CD8-positive, alpha-beta memory T cell (primary cell): ENCODE data around the gene CYP26B1. TPM values are rescaled to one million over a fixed set of nuclear protein-coding genes. Genes with fewer than 3 reads are reported as not detected.
A peak's percentile ranks its signal among the peaks of the same experiment; 100 is the strongest.

Experiments
- CTCF ChIA-PET: fragments of 350-600 bp; sonication (Branson Sonifier 250); formaldehyde crosslinking; loops from one replicate; lab custom pipeline; 2021; ENCODE audit warnings: antibody characterized with exemption; lab: Charles Lee
- POLR2A ChIA-PET: fragments of 350-600 bp; sonication (Branson Sonifier 250); formaldehyde crosslinking; loops from one replicate; lab custom pipeline; 2021; ENCODE audit warnings: antibody characterized with exemption; lab: Charles Lee
- DNase-seq, 5 donors: peaks; one replicate each; pipeline versions ENCODE4 v3.0.0 to v3.0.0-alpha.2; 2020 to 2022; ENCODE audit warnings: mixed read lengths in 1 of 5
- H3K27ac ChIP-seq: one replicate; pipeline ENCODE4 v1.7.0; 2013; ENCODE audit warnings: low read depth, mild to moderate bottlenecking, low read length, moderate library complexity
- H3K27me3 ChIP-seq: 2 replicates; pipeline ENCODE4 v1.7.0; 2013; ENCODE audit warnings: low read length, mild to moderate bottlenecking; ENCODE audit not compliant: insufficient read depth, poor library complexity, severe bottlenecking
- H3K36me3 ChIP-seq: 2 replicates; pipeline ENCODE4 v1.7.0; 2013; ENCODE audit warnings: mild to moderate bottlenecking, low read length, moderate library complexity; ENCODE audit not compliant: insufficient read depth
- H3K4me1 ChIP-seq: 2 replicates; pipeline ENCODE4 v1.7.0; 2013; ENCODE audit warnings: mild to moderate bottlenecking, low read length, moderate library complexity; ENCODE audit not compliant: insufficient read depth
- H3K4me3 ChIP-seq: 2 replicates; pipeline ENCODE4 v1.7.0; 2013; ENCODE audit warnings: mild to moderate bottlenecking, low read length
- H3K9me3 ChIP-seq: 2 replicates; pipeline ENCODE4 v1.7.0; 2013; ENCODE audit warnings: mild to moderate bottlenecking, low read length
- H3K27ac Mint-ChIP-seq, 8 donors: one replicate each; pipeline ENCODE4 v1.8.0; 2020 to 2021; ENCODE audit warnings: mixed read lengths in 8 of 8, mild to moderate bottlenecking in 6 of 8, inconsistent platforms in 3 of 8, moderate library complexity in 3 of 8
- H3K27me3 Mint-ChIP-seq, 2 donors: one replicate each; pipeline ENCODE4 v1.8.0; 2020 to 2021; ENCODE audit warnings: mixed read lengths in 2 of 2, mild to moderate bottlenecking in 1 of 2, moderate library complexity in 1 of 2
- H3K36me3 Mint-ChIP-seq, 3 donors: one replicate each; pipeline ENCODE4 v1.8.0; 2020 to 2021; ENCODE audit warnings: mixed read lengths in 3 of 3, inconsistent platforms in 1 of 3, mild to moderate bottlenecking in 1 of 3
- H3K4me1 Mint-ChIP-seq, 3 donors: one replicate each; pipeline ENCODE4 v1.8.0; 2020 to 2021; ENCODE audit warnings: mixed read lengths in 3 of 3, inconsistent platforms in 1 of 3, mild to moderate bottlenecking in 1 of 3
- H3K4me3 Mint-ChIP-seq, 7 donors: one replicate each; pipeline ENCODE4 v1.8.0; 2020 to 2021; ENCODE audit warnings: mixed read lengths in 7 of 7, mild to moderate bottlenecking in 6 of 7, moderate library complexity in 4 of 7, inconsistent platforms in 2 of 7
- H3K9me3 Mint-ChIP-seq, 5 donors: one replicate each; pipeline ENCODE4 v1.8.0; 2020 to 2022; ENCODE audit warnings: mixed read lengths in 5 of 5, mild to moderate bottlenecking in 3 of 5, moderate library complexity in 2 of 5, inconsistent platforms in 1 of 5
- polyA plus RNA-seq: library from polyadenylated mRNA; unstranded; fragments of 300-500 nt; fragmentation: Illumina TruSeq; gene quantifications from one replicate; pipeline ENCODE4 v1.2.3, GENCODE V29; 2021
- total RNA-seq, 2 experiments: library from RNA; stranded (reverse); gene quantifications; one replicate each; pipeline ENCODE4 v1.2.3, GENCODE V29; 2021

CYP26B1 gene
- total and polyA plus RNA-seq, 3 experiments from 2014 or later, result not detected

GRCh38 chr2:72162574-72162973 lies 14.9 kb upstream of the CYP26B1 start:
- H3K4me3 ChIP-seq, result no peak overlapping the region
- H3K27me3 ChIP-seq, result no peaks in the 10 kb centered on the region
- H3K4me1 Mint-ChIP-seq, result no peaks in the 10 kb centered on the region
- H3K27me3 Mint-ChIP-seq, result peaks cover 16 to 34% of the 10 kb centered on the region in 2 donors
- DNase-seq, result no peak
- no peaks in the 10 kb centered on the region for H3K4me1 ChIP-seq
- H3K9me3 ChIP-seq, result no peaks in the 10 kb centered on the region
- ChIA-PET CTCF (interaction anchor here (0.8 to 1.1 kb wide), 2 partner anchors 10 to 17 kb away, joined by 3 read pairs; no protein-coding TSS in a partner anchor), POLR2A (no interaction called here)
- no peak overlapping the region for H3K27ac Mint-ChIP-seq
- no peak overlapping the region for H3K27ac ChIP-seq
- peaks cover 0 to 2% (median 0%) of the 10 kb centered on the region in 5 donors for H3K9me3 Mint-ChIP-seq
- no peak overlapping the region for H3K4me3 Mint-ChIP-seq
- no peaks in the 10 kb centered on the region for H3K36me3 Mint-ChIP-seq
- H3K36me3 ChIP-seq, result no peaks in the 10 kb centered on the region

- Mint-ChIP-seq H3K27ac (peak overlapping the region in 1 of 8 donors; percentile 35), H3K4me3 (no peak overlapping the region), H3K27me3 (peaks cover 14 to 54% of the 10 kb centered on the region in 2 donors), H3K4me1 (no peaks in the 10 kb centered on the region), H3K9me3 (no peaks in the 10 kb centered on the region), H3K36me3 (no peaks in the 10 kb centered on the region)
- Histone ChIP-seq H3K4me3 (no peak overlapping the region), H3K4me1 (no peaks in the 10 kb centered on the region), H3K27ac (no peak overlapping the region), H3K9me3 (no peaks in the 10 kb centered on the region), H3K36me3 (no peaks in the 10 kb centered on the region), H3K27me3 (no peaks in the 10 kb centered on the region)
- ChIA-PET CTCF (interaction anchor here (0.9 kb wide), 1 partner anchor 9 kb away, joined by 3 read pairs; no protein-coding TSS in a partner anchor), POLR2A (no interaction called here)
- no peak for DNase-seq
Observed at GRCh38 chr2:72159211-72159993, 11.7 kb upstream of the CYP26B1 start.

- H3K4me1 Mint-ChIP-seq, result no peaks in the 10 kb centered on the region
- H3K27me3 Mint-ChIP-seq, result peaks cover 15 to 61% of the 10 kb centered on the region in 2 donors
- no peak for DNase-seq
- H3K36me3 Mint-ChIP-seq, result no peaks in the 10 kb centered on the region
- Histone ChIP-seq H3K4me3 (no peak overlapping the region), H3K27ac (no peak overlapping the region), H3K36me3 (no peaks in the 10 kb centered on the region), H3K9me3 (no peaks in the 10 kb centered on the region), H3K27me3 (no peaks in the 10 kb centered on the region), H3K4me1 (no peaks in the 10 kb centered on the region)
- POLR2A ChIA-PET, result no interaction called here
- peak overlapping the region in 1 of 8 donors; percentile 49 for H3K27ac Mint-ChIP-seq
- H3K9me3 Mint-ChIP-seq, result no peaks in the 10 kb centered on the region
- CTCF ChIA-PET, result interaction anchor here (1.5 kb wide), 1 partner anchor 9 kb away, joined by 5 read pairs; no protein-coding TSS in a partner anchor
- H3K4me3 Mint-ChIP-seq, result no peak overlapping the region
Observed at GRCh38 chr2:72157871-72158771, 10.5 kb upstream of the CYP26B1 start.

GRCh38 chr2:72156872-72157271 lies 9.2 kb upstream of the CYP26B1 start:
- Mint-ChIP-seq H3K9me3 (no peaks in the 10 kb centered on the region), H3K4me3 (no peak overlapping the region), H3K27ac (no peak overlapping the region), H3K27me3 (peaks cover 15 to 67% of the 10 kb centered on the region in 2 donors), H3K4me1 (no peaks in the 10 kb centered on the region), H3K36me3 (no peaks in the 10 kb centered on the region)
- H3K4me3 ChIP-seq, result no peak overlapping the region
- POLR2A ChIA-PET, result no interaction called here
- no peak overlapping the region for H3K27ac ChIP-seq
- no peaks in the 10 kb centered on the region for H3K27me3 ChIP-seq
- no peaks in the 10 kb centered on the region for H3K9me3 ChIP-seq
- no peaks in the 10 kb centered on the region for H3K4me1 ChIP-seq
- DNase-seq, result no peak
- no peaks in the 10 kb centered on the region for H3K36me3 ChIP-seq
- CTCF ChIA-PET, result no interaction called here

DNA sequence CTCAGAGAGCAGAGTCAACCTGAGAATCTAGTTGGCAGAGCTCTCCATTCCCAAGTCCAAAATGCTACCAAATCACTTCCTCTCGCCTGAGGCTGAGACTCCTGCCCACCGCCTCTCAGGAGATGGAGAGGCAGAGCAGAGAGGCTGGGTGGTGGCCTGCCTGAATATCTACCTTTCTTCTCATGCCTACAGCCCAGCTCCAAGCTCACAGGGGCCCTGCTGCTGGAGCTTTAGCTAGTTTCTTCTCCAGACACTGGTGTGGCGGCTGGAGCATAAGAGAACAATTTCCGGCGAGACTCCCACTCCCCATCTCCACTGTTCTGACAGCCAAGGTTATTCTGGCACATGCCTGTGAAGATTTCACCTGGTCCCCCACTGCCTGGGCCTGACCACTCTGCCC lies 8.1 kb upstream of the CYP26B1 start:
- Histone ChIP-seq H3K9me3 (no peaks in the 10 kb centered on the region), H3K36me3 (no peaks in the 10 kb centered on the region), H3K27ac (no peak overlapping the region), H3K4me1 (no peaks in the 10 kb centered on the region), H3K27me3 (peaks cover 3% of the 10 kb centered on the region), H3K4me3 (no peak overlapping the region)
- H3K4me3 Mint-ChIP-seq, result no peak overlapping the region
- peaks cover 14 to 66% of the 10 kb centered on the region in 2 donors for H3K27me3 Mint-ChIP-seq
- H3K36me3 Mint-ChIP-seq, result no peaks in the 10 kb centered on the region
- H3K27ac Mint-ChIP-seq, result no peak overlapping the region
- no peaks in the 10 kb centered on the region for H3K9me3 Mint-ChIP-seq
- POLR2A ChIA-PET, result no interaction called here
- CTCF ChIA-PET, result no interaction called here
- no peaks in the 10 kb centered on the region for H3K4me1 Mint-ChIP-seq
- DNase-seq, result no peak

DNA sequence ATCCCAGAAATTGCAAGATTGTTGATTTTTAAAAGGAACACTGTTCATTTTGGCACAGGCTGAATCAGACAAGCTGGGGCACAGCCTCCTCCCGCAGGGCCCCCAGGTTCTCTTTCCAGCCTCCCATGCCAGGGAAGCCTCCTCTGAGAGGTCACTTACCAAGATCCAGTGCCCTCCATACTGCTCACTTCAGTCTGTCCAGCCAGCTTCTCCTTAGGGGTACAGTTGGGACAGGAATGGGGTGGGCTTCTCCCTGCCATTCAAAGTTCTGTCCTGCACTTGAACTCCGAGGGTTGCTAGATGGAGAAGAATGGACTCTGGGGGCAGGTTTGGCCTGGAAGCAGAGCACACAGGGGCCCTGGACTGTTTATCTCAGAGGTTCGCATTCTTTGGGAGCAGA lies 7.5 kb upstream of the CYP26B1 start:
- H3K36me3 Mint-ChIP-seq, result no peaks in the 10 kb centered on the region
- H3K27me3 ChIP-seq, result peaks cover 9% of the 10 kb centered on the region
- H3K9me3 Mint-ChIP-seq, result no peaks in the 10 kb centered on the region
- peaks cover 2 to 5% (median 4%) of the 10 kb centered on the region in 3 donors for H3K4me1 Mint-ChIP-seq
- no peak overlapping the region for H3K27ac ChIP-seq
- H3K4me1 ChIP-seq, result no peaks in the 10 kb centered on the region
- ChIA-PET POLR2A (no interaction called here), CTCF (no interaction called here)
- H3K4me3 ChIP-seq, result no peak overlapping the region
- no peak overlapping the region for H3K4me3 Mint-ChIP-seq
- H3K27ac Mint-ChIP-seq, result no peak overlapping the region
- peaks cover 19 to 67% of the 10 kb centered on the region in 2 donors for H3K27me3 Mint-ChIP-seq
- no peaks in the 10 kb centered on the region for H3K36me3 ChIP-seq
- no peak for DNase-seq
- H3K9me3 ChIP-seq, result no peaks in the 10 kb centered on the region

- no peak for DNase-seq
- no peaks in the 10 kb centered on the region for H3K9me3 ChIP-seq
- no peaks in the 10 kb centered on the region for H3K36me3 ChIP-seq
- H3K27me3 Mint-ChIP-seq, result peaks cover 23 to 68% of the 10 kb centered on the region in 2 donors
- ChIA-PET CTCF (no interaction called here), POLR2A (no interaction called here)
- peaks cover 16% of the 10 kb centered on the region for H3K27me3 ChIP-seq
- no peak overlapping the region for H3K4me3 Mint-ChIP-seq
- H3K4me1 ChIP-seq, result peaks cover 2% of the 10 kb centered on the region
- H3K27ac ChIP-seq, result no peak overlapping the region
- H3K4me1 Mint-ChIP-seq, result peaks cover 9 to 12% (median 11%) of the 10 kb centered on the region in 3 donors
- H3K9me3 Mint-ChIP-seq, result no peaks in the 10 kb centered on the region
- no peak overlapping the region for H3K27ac Mint-ChIP-seq
- no peak overlapping the region for H3K4me3 ChIP-seq
- no peaks in the 10 kb centered on the region for H3K36me3 Mint-ChIP-seq
Observed at GRCh38 chr2:72154386-72154975, 6.8 kb upstream of the CYP26B1 start.
